Stimulated activated CD4-positive, alpha-beta T cell treated with anti-CD3 and anti-CD28 coated beads, Interleukin-1b, Interleukin-23, amount 100 ng/mL, for 1 hour (primary cell): Measurements from ENCODE around the gene CERCAM.
"Not testable (repeated sequence)": the region's sequence is repeated elsewhere in the genome, so short reads cannot be mapped to it uniquely, and the experiment has no call there.

Experiments used
- DNase-seq, 2 donors: peaks; one replicate each; pipeline ENCODE4 v3.0.0-alpha.2; 2020; ENCODE audit warnings: low read depth in 2 of 2

The CERCAM gene

GRCh38 chr9:128419061-128419925 lies 1.4 kb upstream of the CERCAM start:
- DNase-seq = no peak

- DNase-seq = peak in 1 of 2 donors; percentile 47
Observed at GRCh38 chr9:128420060-128420650, 502 bp upstream of the CERCAM start.

- no peak for DNase-seq
Observed at GRCh38 chr9:128421482-128421996, 882 bp downstream of the CERCAM start.

- DNase-seq = not testable (repeated sequence)
Observed at GRCh38 chr9:128422022-128422782, 1.5 kb downstream of the CERCAM start.

GRCh38 chr9:128422783-128423150 lies 2.1 kb downstream of the CERCAM start:
- no peak for DNase-seq

GRCh38 chr9:128423356-128423755 lies 2.7 kb downstream of the CERCAM start:
- DNase-seq = not testable (repeated sequence)

- no peak for DNase-seq
Observed at GRCh38 chr9:128424268-128424780, 3.7 kb downstream of the CERCAM start.

GRCh38 chr9:128428644-128429512 lies 8.2 kb downstream of the CERCAM start:
- no peak for DNase-seq

- no peak for DNase-seq
Observed at GRCh38 chr9:128429513-128430086, 8.9 kb downstream of the CERCAM start.

- DNase-seq = no peak
Observed at GRCh38 chr9:128431207-128431606, 10.6 kb downstream of the CERCAM start.

GRCh38 chr9:128434340-128434739 lies 13.7 kb downstream of the CERCAM start:
- no peak for DNase-seq

GRCh38 chr9:128435611-128436010 lies 15.0 kb downstream of the CERCAM start:
- no peak for DNase-seq

- DNase-seq = peak; percentile 57 to 78
Observed at GRCh38 chr9:128438343-128439109, 17.9 kb downstream of the CERCAM start.

- DNase-seq = no peak
Observed at GRCh38 chr9:128439273-128439672, 18.6 kb downstream of the CERCAM start.

GRCh38 chr9:128442150-128442549 lies 21.5 kb downstream of the CERCAM start:
- DNase-seq = no peak

GRCh38 chr9:128446505-128446904 lies 25.8 kb downstream of the CERCAM start:
- DNase-seq = not testable (repeated sequence)

GRCh38 chr9:128448746-128449145 lies 28.1 kb downstream of the CERCAM start:
- no peak for DNase-seq

GRCh38 chr9:128454991-128455390 lies 34.3 kb downstream of the CERCAM start:
- no peak for DNase-seq

GRCh38 chr9:128455849-128456612 lies 35.4 kb downstream of the CERCAM start, which contains the start of gene ODF2:
TSS of gene ODF2 (plus strand) at chr9:128456006. CDS start at chr9:128456092, 86 bp downstream.
- peak; percentile 92 to 97 for DNase-seq
